ENCODE data around the gene VWA3B.

- TF ChIP-seq CTCF (IDR thresholded peaks at IDR 0.05) (no peak), CHD2 (IDR thresholded peaks at IDR 0.05; ENCODE audit: low read length, partially characterized antibody) (no peak), KDM5A (IDR thresholded peaks at IDR 0.05) (no peak), POLR2A (IDR thresholded peaks at IDR 0.05; ENCODE audit: low read length) (no peak), FOSL2 (IDR thresholded peaks at IDR 0.05) (no peak), FOSL2 (CRISPR knock-in tag; IDR thresholded peaks at IDR 0.05) (no peak), JUN (IDR thresholded peaks at IDR 0.05) (no peak), HEYL (CRISPR knock-in tag; IDR thresholded peaks at IDR 0.05) (no peak)
Measured at GRCh38 chr2:98216616-98217015, 129.6 kb downstream of the VWA3B start.
